Glutamatergic neuron (in vitro differentiated cells): ENCODE results near the gene RNF227. TPM values are rescaled to one million over a fixed set of nuclear protein-coding genes. Genes with fewer than 3 reads are reported as not detected.
A peak's percentile ranks its signal among the peaks of the same experiment; 100 is the strongest.

Experiments
- DNase-seq: peaks from one replicate; pipeline ENCODE4 v3.0.0; 2022
- H3K27ac Mint-ChIP-seq: one replicate; pipeline ENCODE4 v1.8.0; 2020; ENCODE audit warnings: mild to moderate bottlenecking, mixed read lengths, inconsistent platforms; ENCODE audit not compliant: unreplicated experiment
- H3K27me3 Mint-ChIP-seq: one replicate; pipeline ENCODE4 v1.8.0; 2020; ENCODE audit warnings: mild to moderate bottlenecking, moderate library complexity, mixed read lengths, inconsistent platforms; ENCODE audit not compliant: unreplicated experiment
- H3K36me3 Mint-ChIP-seq: one replicate; pipeline ENCODE4 v1.8.0; 2020; ENCODE audit warnings: mild to moderate bottlenecking, mixed read lengths, inconsistent platforms; ENCODE audit not compliant: unreplicated experiment
- H3K4me1 Mint-ChIP-seq: one replicate; pipeline ENCODE4 v1.8.0; 2020; ENCODE audit warnings: mild to moderate bottlenecking, low read depth, mixed read lengths, inconsistent platforms; ENCODE audit not compliant: unreplicated experiment
- H3K4me3 Mint-ChIP-seq: one replicate; pipeline ENCODE4 v1.8.0; 2020; ENCODE audit warnings: mild to moderate bottlenecking, mixed read lengths, inconsistent platforms; ENCODE audit not compliant: unreplicated experiment
- H3K9me3 Mint-ChIP-seq: one replicate; pipeline ENCODE4 v1.8.0; 2020; ENCODE audit warnings: mild to moderate bottlenecking, moderate library complexity, mixed read lengths, inconsistent platforms; ENCODE audit not compliant: unreplicated experiment
- CTCF ChIP-seq: fragments of 200-600 bp; sonication (generic); IDR thresholded peaks from one replicate; pipeline ENCODE4 v1.5.0; 2021; ENCODE audit not compliant: partially characterized antibody, unreplicated experiment
- total RNA-seq: library from RNA; stranded (reverse); fragmentation: NEBNext Ultra II Directional; extraction: Animal tissue kit (Norgen Biotek cat#: 25700); gene quantifications from one replicate; pipeline ENCODE4 v1.2.1, GENCODE V29; 2021; ENCODE audit not compliant: unreplicated experiment

Gene RNF227
- total RNA-seq, 1 donor from 2014 or later, result 0.49 TPM

- no peak overlapping the region for H3K4me3 Mint-ChIP-seq
- H3K9me3 Mint-ChIP-seq, result peaks cover 6% of the 10 kb centered on the region
- peak; percentile 37 for DNase-seq
- TF ChIP-seq CTCF, result no peak
- peaks cover 7% of the 10 kb centered on the region for H3K27me3 Mint-ChIP-seq
- H3K27ac Mint-ChIP-seq, result no peak overlapping the region
- no peaks in the 10 kb centered on the region for H3K36me3 Mint-ChIP-seq
- H3K4me1 Mint-ChIP-seq, result peaks cover 7% of the 10 kb centered on the region
These were observed 29.7 kb downstream of the RNF227 start for GRCh38 chr17:7886227-7887037.

GRCh38 chr17:7885367-7886226 lies 30.5 kb downstream of the RNF227 start:
- H3K4me1 Mint-ChIP-seq, result peaks cover 6% of the 10 kb centered on the region
- peak; percentile 68 for DNase-seq
- TF ChIP-seq CTCF, result no peak
- no peaks in the 10 kb centered on the region for H3K36me3 Mint-ChIP-seq
- no peak overlapping the region for H3K4me3 Mint-ChIP-seq
- peaks cover 7% of the 10 kb centered on the region for H3K27me3 Mint-ChIP-seq
- H3K27ac Mint-ChIP-seq, result no peak overlapping the region
- H3K9me3 Mint-ChIP-seq, result peaks cover 6% of the 10 kb centered on the region

- no peak for TF ChIP-seq CTCF
- Mint-ChIP-seq H3K4me1 (peaks cover 4% of the 10 kb centered on the region), H3K27ac (no peak overlapping the region), H3K4me3 (peak overlapping the region; percentile 47), H3K36me3 (no peaks in the 10 kb centered on the region), H3K27me3 (peaks cover 4% of the 10 kb centered on the region), H3K9me3 (peaks cover 2% of the 10 kb centered on the region)
- DNase-seq, result peak; percentile 32
These were observed 31.3 kb downstream of the RNF227 start for GRCh38 chr17:7884581-7885366.

GRCh38 chr17:7883781-7884386 lies 32.2 kb downstream of the RNF227 start:
- no peaks in the 10 kb centered on the region for H3K36me3 Mint-ChIP-seq
- peaks cover 4% of the 10 kb centered on the region for H3K4me1 Mint-ChIP-seq
- no peaks in the 10 kb centered on the region for H3K9me3 Mint-ChIP-seq
- DNase-seq, result no peak
- H3K4me3 Mint-ChIP-seq, result peak overlapping the region; percentile 79
- peak overlapping the region; percentile 76 for H3K27ac Mint-ChIP-seq
- no peak for TF ChIP-seq CTCF
- H3K27me3 Mint-ChIP-seq, result peaks cover 4% of the 10 kb centered on the region
